Right hindlimb (tissue), 1 donor: Measurements from ENCODE around the gene OBP2B.

Source experiments
- DNase-seq: peaks from one replicate; pipeline ENCODE4 v3.0.0-alpha.2; 2018

Gene OBP2B

GRCh38 chr9:133164191-133164590 is 44.9 kb downstream of the OBP2B start:
- no peak for DNase-seq

- DNase-seq, result peak; percentile 67
Observed at GRCh38 chr9:133163504-133164172, 45.4 kb downstream of the OBP2B start, which contains the start of gene GBGT1. TSS of gene GBGT1 (minus strand) at chr9:133163914. CDS start at chr9:133162412, 1,502 bp downstream.

GRCh38 chr9:133162861-133163503 is 46.1 kb downstream of the OBP2B start:
- no peak for DNase-seq

- DNase-seq, result no peak
Observed at GRCh38 chr9:133161547-133161950, 47.5 kb downstream of the OBP2B start.

GRCh38 chr9:133160742-133161546 is 48.1 kb downstream of the OBP2B start:
- DNase-seq, result no peak

- DNase-seq, result no peak
Observed at GRCh38 chr9:133158695-133159094, 50.4 kb downstream of the OBP2B start.
